HG03571 (cell line): Measurements from ENCODE around the gene SLC43A2.
A peak's percentile ranks its signal among the peaks of the same experiment; 100 is the strongest.

ENCODE experiments used
- ATAC-seq: cut with Tn5 transposase; IDR thresholded peaks from one replicate; pipeline ENCODE4 v1.9.1; 2021; ENCODE audit not compliant: unreplicated experiment

Gene SLC43A2

DNA sequence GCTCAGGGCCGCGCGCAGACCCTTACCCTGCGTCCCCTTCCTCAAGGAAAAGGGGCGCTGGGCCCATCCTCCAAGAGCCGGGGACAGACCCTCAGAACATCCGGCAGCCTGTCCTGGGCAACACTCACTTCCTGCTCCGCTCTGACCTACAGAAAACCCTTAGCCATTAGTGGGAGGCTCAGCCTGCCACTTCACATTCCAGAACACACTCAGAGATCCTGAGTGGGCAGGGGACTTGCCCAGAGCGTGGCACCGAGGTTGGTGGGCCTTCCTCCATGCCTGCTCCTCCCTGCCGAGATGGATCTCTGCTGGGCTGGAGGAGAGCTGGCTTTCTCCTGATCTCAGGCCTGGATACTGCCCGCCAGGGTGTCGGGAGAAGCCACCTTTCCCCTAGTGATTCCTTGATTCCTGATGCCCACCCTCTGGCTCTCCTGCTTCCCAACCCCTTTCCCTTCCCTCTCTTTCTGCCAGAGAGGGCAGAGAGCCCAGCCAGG, 15.4 kb upstream of the SLC43A2 start:
- no peak for ATAC-seq

DNA sequence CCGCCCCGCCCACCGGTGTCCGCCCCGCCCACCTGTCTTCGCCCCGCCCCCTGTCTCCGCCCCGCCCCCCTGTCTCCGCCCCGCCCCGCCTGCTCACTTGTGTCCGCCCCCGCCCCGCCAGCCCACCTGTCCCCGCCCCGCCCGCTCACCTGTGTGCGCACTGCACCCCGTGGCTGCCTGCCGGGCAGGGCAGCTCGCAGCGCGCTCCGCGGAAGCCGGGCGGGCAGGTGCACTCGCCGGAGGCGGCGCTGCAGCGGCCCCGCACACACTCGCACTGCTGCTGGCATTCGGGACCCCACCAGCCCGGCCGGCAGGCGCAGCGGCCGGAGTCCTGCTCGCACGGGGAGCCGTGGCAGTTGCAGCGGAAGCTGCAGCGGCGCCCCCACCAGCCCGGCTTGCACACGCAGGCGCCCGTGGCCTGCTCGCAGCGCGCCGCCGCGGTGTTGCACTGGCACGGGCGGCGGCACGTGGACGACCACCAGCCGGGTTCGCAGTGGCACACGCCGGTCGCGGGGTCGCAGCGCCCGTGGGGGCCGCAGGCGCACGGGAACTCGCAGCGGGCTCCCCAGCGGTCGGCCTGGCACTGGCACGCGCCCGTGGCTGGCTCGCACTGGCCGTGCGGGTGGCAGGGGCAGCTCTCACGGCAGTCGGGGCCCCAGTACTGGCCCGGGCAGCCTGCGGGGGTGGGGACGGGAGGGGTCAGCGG, 14.8 kb upstream of the SLC43A2 start:
- ATAC-seq: no peak

DNA sequence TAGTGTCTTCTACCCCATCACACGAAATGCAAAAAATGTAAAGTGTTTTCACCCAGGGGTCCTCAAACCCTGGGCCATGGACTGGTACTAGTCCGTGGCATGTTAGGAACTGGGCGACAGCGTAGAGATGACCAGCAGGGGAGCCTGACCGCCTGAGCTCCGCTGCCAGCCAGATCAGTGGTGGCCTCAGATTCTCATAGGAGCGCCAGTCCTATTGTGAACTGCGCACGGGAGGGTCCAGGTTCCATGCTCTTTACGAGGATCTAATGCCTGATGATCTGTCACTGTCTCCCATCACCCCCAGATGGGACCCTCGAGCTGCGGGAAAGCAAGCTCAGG, 12.4 kb upstream of the SLC43A2 start:
- ATAC-seq: no peak

DNA sequence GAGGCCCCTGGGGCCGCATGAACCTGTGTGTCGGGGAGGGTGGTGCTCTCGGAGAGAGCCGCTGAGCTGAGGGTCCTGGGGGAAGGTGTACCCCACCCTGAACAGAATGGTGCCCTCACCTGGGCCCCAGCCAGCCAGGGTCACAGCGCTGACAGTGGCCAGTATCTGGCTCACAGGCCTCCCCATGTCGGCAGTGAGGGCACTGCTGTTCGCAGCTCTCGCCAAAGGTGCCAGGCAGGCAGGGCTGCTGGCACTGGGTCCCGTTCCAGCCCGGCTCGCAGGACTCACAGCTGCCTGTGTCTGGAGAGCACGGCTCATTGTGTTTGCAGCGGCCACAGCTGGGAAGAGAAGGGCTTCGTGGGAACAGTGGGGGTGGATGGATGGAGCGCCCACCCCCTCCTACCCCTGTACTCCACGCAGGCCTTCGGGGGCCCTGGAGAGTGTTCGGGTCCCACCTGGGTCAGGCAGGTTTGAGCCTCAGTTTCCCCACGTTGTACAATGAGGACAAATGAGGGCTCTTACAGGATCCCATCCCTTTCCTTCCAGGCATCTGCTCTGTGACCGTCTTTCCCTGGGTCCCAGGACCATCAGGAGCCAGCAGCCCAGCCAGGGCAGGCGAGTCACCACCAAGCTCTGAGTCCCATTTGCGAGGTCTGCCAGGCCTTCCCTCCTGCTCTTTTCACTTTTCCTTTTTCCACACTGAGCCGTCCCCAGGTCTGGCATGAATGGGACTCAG, 11.9 kb upstream of the SLC43A2 start:
- ATAC-seq: no peak

DNA sequence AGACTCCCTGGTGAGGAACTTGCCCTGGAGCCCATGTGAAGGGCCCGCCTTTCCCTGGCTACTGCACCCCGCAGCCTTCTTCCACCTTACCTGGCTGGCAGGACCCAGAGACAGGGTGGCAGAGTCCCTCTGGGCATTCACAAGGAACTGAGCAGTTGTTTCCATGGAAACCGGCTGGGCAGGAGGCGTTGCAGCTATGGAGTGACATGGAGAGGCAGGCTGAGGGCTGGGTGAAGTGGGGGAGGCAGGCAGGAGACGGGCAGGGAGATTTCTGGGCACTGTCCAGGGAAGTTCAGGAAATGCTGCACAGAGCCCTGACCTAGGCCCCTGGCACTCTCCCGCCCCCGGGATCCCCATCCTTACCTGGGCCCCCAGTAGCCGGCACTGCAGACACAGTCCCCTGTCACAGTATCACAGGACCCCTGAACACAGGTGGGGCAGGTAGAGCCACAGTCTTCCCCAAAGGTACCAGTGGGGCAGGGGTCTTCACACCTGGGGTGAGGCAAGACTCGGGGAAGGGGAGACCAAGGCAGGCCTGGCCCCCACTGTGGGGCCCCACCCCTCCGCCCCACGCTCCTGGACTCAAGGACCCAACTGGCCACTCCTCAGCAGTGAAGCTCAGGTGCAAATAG, 11.0 kb upstream of the SLC43A2 start:
- ATAC-seq: no peak

DNA sequence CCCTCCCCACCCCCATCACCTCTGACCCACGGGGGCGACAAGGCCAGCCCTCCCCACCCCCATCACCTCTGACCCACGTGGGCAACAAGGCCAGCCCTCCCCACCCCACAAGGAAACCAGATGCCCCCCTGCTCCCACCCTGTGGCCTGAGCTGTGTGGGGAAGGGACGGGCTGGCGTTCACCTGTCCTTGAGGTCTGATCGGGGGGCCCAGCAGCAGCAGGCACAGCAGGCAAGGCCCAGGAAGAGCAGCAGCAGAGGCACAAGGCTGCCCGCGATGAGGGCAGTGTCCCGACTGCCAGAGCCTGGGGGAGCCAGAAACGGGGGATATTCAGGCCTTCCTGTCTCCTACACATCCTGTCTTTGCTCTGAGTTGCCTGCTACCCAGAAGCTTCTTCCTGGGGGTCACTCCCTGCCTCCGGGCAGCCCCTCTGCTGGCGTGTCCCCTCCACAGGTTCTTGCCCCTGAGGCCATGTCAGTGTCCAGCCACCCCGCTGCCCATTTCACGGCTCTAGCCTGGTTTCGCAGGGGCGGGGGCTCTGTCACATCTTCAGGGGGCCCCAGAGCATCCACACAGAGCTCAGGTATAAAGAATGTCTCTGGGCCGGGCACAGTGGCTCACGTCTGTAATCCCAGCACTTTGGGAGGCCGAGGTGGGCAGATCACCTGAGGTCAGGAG, 10.1 kb upstream of the SLC43A2 start:
- no peak for ATAC-seq

DNA sequence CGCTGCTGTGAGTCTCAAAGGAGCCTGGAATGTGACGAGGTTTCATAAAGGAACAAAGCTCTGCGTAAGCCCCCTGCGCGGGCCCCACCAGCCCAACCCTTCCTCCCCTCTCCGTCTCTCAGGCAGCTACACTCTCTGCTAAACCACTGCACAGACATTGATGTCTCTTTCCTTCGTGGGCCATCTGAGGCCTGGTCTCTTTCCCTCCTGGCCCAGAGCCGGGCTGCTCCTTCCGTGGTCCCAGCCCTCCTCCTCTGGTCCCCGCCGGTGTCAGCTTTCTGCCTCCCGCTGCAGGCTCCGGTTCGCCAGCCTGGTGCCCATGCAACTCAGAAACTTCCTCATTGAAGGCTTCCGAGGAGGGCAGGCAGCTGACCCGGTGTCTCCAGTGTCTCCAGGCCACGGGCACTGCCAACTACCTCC, 9.5 kb upstream of the SLC43A2 start:
- no peak for ATAC-seq

DNA sequence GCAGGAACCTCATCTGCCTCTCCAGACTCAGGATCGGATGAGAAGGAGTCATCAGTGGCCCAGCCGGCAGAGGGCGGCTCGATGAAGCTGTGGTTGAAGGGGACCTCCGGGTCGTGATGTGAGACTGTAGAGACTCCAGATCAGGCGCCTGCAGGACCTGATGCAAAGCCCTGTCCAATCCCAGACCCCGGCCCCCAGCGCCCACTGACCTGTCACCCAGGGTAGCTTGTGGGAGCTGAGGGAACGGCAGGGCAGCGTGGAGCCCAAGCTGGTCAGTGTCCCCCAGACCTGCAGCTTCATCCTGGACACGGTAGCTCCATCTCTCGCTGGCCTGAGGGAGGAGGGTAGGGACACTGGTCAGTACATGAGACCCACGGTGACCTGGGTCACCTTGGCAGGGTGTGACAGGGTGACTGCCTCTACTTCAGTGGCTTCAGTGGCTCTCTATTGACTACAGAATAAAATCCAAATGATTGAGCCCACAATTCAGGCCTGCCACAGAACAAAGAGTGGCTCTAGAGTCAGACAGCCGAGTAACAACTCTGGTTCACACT, 8.2 kb upstream of the SLC43A2 start:
- ATAC-seq: no peak

DNA sequence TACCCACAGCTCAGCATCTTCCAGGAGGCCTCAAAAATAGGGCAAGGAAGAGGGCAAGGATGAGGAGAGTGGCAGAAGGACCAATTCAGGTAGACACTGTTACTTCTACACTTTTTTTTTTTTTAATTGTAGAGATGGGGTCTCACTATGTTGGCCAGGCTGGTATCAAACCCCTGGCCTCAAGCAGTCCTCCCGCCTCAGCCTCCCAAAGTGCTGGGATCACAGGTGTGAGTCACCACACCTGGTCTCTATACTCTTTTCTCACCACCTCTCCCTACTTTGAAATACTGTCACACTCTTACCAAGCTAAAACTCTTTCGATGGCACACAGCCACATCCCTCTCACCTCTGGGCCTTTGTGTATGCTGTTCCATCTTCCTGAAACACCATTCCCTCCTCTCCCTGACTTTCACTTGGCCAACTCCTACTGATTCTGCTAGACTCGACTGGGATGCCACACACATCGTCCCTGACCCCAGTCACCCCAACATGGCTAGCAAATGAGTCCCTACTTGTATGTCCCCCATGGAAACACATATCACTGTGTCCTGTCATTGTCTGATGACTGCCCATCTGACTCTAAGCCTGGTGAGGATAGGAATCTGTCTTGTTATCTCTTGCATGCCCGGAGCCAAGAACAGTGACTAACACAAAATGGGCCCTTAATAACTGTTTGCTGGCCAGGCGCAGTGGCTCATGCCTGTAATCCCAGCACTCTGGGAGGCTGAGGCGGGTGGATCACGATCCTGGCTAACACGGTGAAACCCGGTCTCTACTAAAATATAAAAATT, 7.2 kb upstream of the SLC43A2 start:
- ATAC-seq: no peak

DNA sequence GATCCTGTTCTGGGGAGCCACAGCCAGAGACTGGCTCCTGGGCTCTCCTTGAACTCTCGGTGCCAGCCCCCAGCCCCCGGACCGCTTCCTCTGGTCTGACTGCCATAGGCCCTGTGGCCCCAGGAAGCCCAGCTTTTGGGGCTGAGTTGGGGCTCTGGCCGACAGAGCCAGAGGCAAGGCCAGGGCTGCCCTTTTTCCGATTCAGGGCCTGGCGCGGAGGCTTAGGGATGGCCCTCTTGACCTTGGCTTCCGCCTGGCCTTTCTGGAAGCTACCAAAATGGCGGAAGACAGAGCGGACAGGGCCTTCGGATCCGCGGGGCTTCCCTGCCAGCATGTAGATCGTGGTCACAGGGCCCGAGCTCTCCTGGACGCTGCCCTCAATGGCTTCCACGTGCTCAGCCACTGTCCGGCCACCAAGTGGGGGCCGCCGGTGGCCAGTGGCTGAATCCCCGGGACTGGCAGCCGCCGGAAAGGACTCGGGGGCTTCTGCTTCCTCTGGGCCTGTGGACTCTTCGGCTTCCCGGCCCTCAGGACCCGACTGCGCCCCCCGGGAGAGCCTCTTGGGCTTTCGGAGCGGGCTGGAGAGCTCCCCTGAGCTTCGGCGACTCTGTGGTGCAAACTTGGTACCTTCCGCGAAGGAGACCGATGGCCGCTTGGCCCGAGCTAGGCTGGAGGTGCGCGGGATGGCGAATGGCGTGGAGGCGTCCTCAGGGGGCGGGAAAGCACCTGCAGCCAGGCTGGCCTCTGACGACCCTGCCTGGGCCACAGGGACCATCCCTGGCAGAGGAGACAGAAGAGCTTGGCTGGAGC, 6.4 kb upstream of the SLC43A2 start:
- no peak for ATAC-seq

DNA sequence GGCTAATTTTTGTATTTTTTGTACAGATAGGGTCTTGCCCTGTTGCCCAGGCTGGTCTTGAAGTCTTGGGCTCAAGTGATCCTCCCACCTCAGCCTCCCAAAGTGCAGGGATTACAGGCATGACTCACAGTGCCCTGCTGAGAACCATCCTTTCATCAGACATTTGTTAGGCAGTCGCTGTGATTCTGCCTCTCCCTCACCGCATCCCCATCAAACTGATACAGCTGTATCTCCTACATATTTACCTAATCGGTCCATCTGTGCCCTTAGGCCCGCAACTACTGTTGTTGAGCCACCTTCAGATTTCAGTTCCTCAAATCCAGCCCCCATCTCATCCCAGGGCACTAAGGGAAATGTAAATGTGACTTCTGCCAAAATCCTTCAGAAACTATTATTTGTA, 2.0 kb upstream of the SLC43A2 start:
- no peak for ATAC-seq

DNA sequence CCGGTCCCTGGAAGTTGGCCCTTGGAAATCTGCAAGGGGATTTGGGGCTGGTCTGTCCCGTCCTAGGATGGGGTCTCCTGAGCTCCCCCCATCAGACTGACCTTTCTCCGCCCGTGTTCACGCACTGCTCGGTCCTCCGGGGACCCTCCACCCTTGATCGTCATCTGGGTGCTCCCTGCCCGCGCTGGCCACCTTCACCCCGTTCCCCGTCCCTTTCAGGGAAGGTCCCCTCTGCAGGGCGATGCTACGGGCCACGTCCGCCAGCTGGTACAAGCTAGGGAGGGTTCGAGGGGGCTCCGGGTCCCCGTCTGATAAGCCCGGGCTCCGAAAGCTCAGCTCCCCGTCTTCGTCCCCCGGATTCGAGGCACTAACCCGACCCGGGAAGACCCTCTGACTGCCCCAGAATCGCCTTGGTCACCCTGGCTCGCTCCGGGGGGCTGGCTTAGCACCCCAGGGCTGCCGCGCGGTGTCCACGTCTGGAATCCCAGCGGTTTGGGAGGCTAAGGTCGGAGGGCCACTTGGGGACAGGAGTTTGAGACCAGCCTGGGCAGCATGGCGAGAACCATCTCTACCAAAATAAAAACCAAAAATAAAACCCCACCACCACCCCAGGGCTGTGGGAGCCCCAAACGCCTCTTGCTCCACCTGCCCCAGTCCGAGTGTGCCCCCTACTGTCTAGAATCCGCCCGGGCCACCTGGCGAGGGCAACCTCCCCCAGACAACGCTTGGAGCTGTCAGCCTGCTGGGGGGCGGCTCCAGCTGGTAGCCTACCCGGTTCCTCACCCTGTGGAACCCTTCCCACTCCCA, 1.1 kb upstream of the SLC43A2 start:
- no peak for ATAC-seq

DNA sequence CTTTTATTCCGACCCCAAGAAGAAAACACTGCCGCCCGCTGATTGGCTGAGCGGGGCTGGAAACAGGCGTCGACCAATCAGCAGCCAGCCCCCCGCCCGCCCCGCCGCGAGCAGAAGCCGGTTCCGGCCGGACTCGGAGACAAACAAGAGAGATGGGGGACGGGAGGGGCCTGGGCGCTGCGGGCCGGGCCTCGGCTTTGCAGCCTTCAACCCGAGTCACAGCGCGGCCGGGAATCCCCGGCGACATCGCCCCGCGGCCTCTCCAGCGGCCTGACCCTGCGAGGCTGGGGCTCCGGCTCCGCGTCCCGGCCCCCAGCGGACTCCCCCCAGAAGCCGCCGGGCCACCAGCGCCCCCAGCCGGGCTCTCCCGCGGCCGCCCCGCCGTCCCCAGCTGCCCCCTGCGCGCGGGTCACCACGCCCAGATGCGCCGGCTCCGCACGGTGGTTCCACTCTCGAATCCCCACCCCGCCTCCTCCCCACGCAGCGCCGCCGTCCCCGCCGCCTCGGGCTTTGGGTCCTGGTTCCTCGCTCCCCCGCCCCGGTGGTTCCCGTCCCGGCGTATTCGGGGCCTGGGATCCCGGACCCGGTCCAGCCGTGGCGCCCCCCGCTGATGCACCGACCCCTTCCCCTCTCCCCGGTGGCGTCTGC, 346 bp upstream of the SLC43A2 start:
- ATAC-seq: peak; percentile 47

DNA sequence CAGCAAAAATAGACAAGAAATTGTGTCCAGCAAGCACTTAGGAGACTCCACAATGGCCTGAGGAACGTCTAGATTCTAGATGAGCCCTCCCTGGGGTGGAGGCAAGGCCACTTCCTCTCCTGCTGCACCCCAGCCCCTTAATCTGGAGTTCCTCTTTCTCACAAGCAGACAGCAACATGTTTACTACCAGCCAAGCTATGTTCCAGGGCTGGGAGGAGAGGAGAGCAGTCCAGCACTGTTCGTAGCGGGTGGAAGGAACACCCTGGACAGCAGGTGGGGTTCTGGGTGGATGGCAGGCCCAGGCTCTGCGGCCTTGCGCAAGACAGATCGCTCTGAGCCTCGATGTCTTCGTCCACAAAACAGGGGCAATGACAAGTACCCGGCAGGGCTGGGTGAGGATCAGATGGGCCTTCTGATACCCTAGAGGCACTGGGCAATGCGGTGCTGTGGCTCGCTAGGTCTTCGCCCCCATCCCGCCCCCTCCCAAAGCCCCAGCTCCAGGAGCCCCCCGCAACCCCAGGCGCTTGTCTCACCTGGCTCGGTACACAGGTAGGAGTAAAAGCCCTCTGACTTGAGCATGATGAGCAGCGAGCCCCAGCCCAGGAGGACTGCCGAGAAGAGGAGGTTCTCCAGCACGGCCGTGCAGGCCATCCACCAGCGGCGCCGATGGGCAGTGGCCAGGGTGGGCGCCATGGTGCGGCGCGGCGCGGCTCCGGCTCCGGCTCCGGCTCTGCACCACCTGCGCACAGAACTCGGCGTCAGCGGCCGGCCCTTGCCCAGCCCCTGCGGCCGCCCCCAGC, 1.3 kb downstream of the SLC43A2 start:
- no peak for ATAC-seq

DNA sequence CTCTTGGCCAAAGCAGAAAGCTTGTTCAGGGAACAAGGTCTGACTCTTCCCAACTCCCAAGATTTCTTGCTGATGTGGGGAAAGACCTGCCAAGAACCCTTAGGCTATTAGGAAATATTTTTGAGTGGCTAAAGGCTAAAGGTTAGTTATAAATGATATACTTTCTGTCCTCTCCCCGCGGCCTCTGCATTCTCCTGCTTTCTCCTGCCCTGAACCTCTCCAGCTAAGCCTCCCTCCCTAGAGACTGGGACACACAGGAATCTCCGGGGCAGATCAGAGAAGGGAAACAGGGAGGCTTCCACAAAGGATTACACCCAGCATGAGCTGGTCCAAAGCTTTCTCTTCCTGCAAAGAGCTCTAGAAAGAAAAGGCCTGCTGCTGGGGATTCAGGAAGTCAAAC, 2.3 kb downstream of the SLC43A2 start:
- no peak for ATAC-seq

DNA sequence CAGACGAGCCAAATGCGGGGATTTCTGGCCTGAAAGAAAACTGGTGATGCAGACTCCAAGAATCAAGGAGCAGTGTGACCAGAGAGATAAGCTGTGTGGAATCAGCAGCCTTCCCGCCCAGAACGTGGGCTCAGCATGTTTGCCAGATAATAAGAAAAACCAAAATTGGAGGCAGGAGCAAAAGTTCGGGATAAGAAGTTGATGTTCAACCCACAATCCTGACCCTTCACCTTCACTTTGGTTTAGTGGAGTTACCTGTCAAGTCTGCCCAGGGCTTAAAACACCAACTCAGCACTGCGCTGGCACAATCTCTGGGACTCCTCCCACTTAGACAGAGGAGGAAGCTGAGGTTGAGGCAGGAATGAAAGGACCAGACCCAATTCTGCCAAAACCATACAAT, 3.1 kb downstream of the SLC43A2 start:
- ATAC-seq: no peak

DNA sequence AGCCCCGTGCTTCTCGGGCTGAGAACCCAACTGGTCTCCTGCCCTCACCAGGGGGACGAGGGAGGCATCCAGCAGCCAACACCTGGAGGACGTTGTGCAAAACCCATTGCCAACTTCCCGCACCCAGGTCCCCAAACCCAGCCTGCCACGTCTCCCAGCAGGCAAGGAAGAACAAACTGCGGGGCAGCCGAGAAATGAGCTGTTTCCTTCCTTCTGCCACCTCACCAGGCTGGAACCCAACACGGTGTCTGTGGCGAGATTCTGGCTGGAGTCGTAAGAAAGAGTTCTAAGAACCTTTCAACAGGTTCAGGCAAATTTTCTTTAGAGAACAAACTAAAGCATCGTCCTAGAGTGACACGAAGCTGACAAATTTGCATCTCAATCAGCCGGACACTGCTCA, 3.6 kb downstream of the SLC43A2 start:
- no peak for ATAC-seq

DNA sequence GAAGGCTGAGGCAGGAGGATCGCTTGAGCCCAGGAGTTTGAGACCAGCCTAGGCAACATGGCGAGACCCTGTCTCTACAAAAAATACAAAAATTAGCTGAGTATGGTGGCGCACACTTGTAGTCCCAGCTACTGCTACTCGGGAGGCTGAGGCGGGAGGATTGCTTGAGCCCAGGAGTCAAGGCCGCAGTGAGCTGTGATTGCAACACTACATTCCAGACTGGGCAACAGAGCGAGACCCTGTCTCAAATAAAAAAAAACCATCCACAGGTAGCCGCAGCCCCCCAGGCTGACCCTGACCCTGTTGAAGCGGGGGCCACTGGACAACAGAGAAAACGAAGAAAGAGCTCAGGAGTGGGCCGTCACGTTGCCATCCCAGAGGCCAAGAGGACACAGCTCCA, 4.0 kb downstream of the SLC43A2 start:
- no peak for ATAC-seq
